GM18502 (cell line): ENCODE results near the gene SOS1.
"Not testable (repeated sequence)": the region's sequence is repeated elsewhere in the genome, so short reads cannot be mapped to it uniquely, and the experiment has no call there.

Experiments
- ATAC-seq: cut with Tn5 transposase; IDR thresholded peaks from one replicate; pipeline ENCODE4 v1.9.1; 2021; ENCODE audit warnings: mild to moderate bottlenecking; ENCODE audit not compliant: unreplicated experiment, poor library complexity

The SOS1 gene

DNA sequence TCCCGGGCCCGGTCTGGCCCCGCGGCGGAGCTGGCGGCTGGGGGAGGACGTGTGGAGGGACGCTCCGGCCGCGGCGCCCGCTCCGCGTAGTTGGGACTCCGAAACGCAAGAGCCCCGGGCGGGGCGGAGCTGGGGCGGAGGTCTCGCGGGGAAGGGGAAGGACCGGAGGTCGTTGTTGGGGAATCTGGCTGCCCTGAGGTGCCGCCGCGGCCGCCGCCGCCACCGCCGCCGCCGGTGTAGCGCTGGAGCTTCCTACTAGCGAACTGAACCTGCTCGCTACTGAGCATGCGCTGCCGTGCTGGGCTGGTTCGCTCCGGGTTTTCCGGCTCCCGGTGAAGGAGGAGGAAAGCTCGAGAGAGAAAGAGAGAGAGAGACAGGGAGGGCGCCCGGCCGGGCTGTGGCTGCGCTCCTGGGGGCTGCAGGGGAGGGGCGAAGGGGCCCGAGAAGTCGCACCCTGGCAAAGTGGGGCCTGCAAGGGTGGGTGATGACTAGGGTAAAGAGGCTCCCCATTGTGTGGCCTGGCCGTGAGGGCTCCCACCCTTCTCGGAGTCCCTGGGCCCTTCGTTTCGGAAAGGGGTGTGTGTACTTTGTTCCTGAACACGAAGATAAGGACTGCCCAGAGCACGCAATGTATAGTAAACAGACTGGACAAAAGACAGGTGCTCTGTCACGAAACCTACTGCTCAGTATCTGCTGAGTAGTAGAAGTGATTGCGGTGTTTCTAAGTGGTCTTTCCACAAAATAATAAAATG, at the start of gene SOS1:
Gene SOS1, minus strand, starts transcription at position 281 of the 752 bp plus-strand sequence. CDS start 629 bp downstream, outside the sequence.
- ATAC-seq: peak; percentile 54

DNA sequence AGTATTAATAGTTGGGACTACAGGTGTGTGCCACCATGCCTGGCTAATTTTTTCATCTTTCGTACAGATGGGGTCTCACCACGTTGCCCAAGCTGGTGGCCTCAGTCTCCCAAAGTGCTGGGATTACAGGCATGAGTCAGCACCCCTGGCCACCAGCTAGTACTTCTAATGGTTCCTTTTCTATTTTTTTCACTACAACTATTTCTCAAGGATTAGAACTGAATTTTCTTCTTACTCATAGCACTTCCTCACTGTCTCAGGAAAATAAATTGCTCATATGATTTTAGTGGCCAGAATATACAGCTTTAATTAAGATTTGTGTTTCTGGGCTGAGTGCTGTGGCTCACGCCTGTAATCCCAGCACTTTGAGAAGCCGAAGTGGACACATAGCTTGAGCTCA, 43.2 kb upstream of the SOS1 start:
- no peak for ATAC-seq

DNA sequence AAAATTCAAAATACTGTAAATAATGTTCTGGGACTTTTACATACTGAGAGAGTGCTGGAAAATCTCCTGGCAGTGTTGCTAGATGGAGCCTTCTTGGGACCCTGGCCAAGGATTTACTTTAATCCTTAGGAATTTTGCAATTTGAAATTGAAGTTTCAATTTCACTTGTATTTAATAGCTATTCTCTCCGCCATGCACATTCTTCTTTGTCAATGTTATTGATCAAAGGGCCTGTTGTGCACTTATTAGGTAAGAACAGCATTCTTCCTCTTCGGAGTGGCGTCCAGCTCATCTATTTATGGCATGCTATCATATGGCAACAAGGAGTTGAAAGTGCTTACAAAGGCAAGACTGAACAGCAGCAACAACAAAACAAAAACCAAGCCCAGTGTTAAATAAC, 40.1 kb upstream of the SOS1 start:
- ATAC-seq: no peak

DNA sequence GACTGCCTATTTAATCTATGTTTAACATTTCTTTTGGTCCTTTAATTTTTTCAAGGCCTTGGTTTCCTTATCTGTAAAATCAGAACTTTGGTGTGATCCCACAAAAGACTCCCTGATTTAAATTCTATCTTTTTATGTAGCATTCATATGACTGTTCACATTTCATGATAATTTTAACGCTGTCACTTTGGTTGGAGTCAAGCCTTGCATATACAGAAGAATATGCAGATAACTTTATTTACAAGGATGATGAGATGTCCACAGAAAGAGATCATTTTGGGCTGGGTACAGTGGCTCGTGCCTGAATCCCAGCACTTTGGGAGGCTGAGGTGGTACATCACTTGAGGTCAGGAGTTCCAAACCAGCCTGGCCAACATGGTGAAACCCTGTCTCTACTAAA, 38.4 kb upstream of the SOS1 start:
- ATAC-seq: no peak

DNA sequence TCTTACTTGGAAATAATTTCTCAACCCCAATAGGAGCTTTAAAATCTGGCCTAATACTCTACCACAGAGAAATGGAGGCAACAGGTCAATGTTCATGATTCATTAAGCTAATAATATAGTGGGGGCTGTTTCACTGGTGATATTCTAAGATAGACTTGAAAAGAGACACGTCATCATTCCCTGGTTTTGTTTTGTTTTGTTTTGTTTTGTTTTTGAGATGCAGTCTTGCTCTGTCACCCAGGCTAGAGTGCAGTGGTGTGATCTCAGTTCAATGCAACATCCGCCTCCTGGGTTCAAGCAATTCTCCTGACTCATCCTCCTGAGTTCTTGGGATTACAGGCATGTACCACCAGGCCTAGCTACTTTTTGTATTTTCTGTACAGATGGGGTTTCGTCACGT, 37.5 kb upstream of the SOS1 start:
- ATAC-seq: no peak

DNA sequence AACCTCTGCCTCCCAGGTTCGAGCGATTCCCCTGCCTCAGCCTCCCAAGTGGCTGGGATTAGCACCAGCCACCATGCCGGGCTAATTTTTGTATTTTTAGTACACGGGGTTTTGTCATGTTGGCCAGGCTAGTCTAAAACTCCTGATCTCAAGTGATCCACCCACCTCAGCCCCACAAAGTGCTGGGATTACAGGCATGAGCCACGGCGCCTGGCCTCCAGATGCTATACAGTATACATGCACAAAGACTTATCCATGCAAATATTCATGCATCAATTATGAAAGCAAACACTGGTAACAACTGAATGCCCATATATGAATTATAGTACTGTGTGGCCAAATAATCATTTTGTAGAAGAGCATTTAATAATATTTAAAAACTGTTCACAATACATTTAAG, 36.0 kb upstream of the SOS1 start:
- ATAC-seq: no peak

DNA sequence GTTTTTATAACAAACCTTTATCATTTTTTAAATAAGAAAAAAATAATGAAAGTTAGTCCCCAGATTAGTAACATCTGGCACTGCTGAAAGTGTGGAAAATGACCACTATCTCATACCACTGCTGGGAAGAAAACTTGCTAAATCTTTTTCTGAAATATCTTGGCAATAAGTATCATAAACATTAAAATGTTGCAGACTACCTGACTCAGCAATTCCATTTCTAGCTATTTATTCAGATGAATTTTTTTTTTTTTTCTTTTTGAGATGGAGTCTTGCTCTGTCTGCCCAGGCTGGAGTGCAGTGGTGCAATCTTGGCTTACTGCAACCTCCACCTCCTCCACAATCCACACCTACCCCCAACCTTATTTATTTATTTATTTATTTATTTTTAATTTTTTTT, 35.3 kb upstream of the SOS1 start:
- ATAC-seq: no peak

DNA sequence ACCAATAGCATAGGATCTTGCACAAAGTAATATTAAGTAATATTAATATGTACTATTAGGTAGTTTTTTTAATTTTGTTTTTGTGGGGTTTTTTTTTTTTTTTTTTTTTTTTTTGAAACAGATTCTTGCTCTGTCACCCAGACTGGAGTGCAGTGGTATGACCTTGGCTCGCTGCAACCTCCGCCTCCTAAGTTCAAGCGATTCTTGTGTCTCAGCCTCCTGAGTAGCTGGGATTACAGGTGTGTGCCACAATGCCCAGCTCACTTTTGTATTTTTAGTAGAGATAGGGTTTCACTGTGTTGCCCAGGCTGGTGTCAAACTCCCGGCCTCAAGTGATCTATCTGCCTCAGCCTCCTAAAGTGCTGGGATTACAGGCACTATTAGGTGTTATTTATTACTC, 34.7 kb upstream of the SOS1 start:
- not testable (repeated sequence) for ATAC-seq

DNA sequence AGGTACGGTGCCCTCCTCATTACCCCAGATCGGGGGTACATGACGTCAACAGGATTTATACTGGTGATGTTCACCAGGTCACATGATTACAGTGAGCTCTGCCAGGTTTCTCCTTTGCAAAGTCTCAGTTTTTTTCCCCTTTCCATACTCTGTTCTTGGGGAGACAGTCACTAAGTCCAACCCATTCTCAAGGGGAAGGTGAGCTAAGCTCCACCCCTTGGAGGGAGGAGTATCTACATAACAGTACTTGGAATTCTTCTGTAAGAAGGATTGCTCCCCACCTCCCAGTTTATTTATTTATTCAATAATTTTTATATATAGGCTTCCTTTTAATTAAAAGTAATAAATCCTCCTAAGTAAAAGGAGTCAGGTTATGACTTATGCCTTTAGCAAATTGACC, 34.1 kb upstream of the SOS1 start:
- ATAC-seq: no peak

DNA sequence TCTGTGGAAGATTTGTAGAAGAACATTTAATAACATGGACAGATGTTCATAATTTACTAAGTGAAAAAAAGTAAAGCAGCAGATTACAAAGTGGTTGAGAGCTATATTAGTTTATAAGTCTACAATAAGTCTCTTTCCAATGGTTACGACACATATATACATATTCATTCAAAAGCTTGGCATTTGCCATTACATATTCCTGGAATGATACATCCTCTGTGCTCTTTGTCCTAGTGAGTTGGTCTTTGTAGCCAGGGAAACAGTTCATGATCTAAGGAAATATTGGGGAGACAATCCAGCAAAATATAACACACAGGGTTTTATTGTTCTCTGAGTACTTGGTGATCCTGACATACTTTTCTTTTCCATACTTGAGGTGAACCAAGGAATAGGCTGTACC, 32.5 kb upstream of the SOS1 start:
- no peak for ATAC-seq

DNA sequence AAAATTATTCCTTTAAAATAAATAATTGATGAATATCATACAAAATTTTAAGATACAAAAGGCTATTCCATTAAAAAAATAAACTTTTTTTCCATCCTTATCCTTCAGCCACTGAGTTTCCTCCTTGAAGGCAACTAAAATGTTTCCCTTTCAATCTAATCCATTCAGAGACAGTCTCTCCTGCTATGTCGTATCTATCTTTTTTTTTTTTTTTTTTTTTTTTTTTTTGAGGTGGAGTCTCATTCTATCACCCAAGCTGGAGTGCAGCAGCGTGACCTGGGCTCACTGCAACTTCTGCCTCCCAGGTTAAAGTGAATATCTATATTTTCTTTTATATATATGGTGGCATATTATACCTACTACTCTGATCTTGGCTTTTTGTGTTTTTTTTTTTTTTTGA, 31.7 kb upstream of the SOS1 start:
- ATAC-seq: no peak

DNA sequence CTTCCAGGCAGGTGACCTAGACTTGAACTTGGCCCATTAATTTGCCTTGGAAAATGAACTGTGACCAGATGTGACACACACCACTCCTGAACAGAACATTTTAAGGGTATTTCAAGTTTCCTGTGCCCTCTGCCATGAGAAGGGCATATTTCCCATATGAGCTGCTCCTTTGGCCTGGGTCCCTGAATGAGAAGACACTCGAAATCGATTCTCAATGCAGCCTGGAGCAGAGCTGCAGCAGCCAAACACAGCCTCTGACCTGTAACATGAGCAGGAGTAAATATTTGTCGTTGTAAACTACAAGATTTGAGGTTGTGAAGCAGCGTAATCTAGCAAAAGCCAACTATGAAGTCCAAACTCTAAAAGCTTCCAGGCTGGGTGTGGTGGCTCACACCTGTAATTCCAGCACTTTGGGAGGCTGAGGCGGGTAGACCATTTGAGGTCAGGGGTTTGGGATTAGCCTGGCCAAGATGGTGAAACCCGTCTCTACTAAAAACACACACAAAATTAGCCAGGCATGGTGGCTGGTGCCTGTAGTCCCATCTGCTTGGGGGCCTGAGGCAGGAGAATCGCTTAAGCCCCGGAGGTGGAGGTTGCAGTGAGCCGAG, 30.1 kb upstream of the SOS1 start:
- no peak for ATAC-seq

DNA sequence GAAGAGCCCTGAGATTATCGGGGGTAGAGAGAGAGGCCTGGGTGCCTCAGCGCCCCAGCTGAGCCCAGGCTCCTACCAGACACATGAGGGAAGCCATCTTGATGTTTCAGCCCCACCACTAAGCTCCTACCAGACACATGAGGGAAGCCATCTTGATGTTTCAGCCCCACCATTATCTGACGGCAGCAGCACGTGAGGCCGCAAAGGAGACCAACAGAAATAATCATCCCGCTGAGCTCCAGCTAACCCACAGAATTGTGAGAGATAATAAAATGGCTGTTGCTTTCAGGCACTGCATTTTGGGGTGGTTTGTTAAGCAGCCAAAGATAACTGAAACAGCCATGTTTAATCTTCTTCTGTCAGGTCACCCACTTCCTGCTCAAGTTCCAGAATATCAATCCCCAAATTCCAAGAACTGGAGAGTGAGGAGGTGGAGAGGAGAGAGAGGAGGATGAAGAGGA, 29.3 kb upstream of the SOS1 start:
- no peak for ATAC-seq

DNA sequence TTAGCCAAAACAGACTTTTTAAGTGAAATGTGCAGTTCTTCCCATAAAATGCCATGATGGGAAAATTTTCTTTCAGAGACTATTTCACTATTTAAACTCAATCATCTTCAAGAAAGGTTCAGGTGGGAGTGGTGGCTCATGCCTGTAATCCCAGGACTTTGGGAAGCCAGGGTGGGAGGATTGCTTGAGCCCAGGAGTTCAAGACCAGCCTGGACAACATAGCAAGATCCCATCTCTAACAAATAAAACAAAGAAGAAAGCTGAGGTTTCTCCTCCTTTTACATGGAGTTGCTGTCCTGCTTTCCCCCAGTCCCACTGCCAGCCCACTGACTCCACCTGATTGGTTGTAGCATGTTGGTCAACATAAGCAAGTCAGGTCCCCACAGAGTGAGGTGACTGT, 25.8 kb upstream of the SOS1 start:
- ATAC-seq: no peak

DNA sequence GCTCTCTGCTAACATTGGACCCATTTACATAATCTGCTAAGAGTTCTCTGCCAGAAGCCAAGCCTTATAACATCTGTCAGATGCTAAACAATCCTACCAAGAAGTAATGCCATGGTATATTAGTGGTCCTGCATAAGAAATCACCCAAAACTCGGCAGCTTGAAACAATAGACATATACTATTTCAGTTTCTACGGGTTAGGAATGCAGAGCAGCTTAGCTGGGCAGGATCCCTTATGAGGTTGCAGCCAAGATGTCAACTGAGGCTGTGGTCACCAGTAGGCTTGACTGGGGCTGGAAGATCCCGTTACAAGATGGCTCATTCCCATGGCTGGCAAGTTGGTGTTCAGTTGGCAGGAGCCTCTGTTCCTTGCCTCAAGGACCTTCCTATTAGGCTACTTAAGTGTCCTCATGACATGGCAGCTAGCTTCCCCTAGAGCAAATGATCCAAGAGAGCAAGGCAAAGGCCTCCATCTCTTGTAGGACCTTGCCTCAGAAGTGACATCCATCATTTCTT, 25.1 kb upstream of the SOS1 start:
- ATAC-seq: no peak

DNA sequence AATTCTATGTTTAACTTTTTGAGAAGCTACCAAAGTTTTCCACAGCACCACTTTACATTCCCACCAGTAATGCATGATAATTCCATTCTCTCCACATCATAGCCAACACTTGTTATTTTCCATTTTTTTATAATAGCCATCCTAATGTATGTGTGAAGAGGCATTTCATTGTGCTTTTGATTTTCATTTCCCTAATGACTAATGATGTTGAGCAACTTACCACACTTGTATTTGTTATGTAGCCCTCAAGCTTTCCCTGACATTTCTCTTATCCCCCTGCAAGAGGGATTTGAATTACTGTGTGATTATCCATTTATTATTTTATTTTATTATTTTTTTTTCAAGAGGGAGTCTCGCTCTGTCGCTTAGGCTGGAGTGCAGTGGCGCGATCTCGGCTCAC, 23.6 kb upstream of the SOS1 start:
- no peak for ATAC-seq

DNA sequence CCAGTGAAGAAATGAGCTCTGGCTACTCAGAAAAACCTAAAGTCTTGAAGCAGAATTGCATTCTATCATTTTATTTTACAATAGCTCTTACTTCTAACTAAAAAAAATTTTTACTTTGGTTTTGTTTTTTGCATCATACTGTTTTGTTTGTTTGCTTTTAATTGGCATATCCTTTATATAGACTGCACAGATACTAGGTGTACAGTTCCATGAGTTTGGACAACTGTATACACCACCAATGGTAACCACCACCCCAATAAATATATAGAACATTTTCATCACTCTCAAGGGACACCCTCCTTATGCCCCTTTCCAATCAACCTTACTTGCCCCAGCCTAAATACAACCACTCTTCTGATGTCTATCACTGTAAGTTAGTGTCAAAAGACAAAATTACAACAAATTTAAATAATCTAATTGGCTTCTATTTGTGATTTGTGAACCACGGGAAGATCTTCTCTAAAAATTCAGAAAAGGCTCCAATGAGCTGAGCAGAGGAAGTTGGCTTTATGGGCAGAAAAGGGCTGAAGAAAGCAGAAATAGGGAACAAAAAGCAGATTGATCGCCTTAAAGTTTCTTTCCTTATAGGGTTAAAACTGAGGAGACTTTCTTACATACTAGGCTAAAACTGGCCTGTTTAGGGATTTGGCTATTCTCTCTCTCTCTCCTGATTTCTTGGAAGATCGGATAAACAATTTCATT, 22.2 kb upstream of the SOS1 start:
- no peak for ATAC-seq

DNA sequence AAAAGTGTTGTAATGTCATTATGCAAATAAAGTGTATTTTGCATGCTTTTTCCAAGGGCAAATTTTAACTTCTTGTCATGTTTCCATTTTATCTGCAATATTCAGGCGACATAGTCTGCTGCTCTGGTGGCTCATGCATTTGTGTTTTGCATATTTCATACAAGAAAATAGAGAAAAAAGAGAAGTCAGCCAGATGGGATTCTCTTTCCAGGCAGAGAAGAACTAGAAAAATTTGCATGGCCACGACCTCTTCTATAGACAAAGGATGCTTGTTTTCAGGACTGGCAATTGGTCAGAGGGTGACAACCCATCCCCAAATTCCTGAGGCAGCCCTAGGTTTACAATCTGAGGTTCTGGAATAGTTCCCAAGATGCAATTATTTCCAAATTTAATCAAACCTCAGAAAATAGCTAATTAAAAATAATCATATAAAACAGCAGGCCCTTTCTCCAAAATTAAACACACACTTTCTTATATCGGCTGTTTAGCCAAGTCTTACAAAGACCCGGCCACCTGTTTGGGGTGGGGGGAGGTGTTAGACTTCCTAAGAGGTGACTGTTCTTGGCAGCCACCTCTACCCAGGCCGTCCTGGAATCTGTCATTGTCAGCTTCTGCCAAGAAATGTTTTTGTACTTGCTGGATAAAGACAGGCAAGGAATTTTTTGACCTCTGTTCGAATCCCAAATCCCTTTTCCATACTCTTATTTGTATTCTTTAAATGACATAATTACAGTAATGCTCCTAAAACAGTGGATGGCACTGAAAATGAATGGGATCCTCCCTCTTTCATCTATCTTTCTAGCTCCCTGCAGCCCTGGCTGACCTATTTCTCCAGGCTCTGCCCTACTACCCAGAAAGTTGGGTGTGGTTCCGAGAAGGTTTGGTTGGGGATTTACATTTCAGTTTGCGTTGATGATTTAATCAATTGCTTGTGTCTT, 20.8 kb upstream of the SOS1 start:
- peak; percentile 71 for ATAC-seq

DNA sequence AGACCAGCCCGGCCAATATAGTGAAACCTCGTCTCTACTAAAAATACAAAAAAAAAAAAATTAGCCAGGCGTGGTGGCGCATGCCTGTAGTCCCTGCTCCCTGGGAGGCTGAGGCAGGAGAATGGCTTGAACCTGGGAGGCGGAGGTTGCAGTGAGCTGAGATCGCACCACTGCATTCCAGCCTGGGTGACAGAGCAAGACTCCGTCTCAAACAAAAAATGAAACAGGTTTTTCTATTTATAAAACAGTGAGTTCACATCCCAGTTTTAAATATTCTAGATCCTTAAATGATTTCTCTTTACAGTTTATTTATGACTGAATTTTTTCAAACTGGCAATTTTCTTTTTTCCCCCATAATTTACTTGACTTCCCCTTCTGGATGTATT, 20.1 kb upstream of the SOS1 start:
- not testable (repeated sequence) for ATAC-seq

DNA sequence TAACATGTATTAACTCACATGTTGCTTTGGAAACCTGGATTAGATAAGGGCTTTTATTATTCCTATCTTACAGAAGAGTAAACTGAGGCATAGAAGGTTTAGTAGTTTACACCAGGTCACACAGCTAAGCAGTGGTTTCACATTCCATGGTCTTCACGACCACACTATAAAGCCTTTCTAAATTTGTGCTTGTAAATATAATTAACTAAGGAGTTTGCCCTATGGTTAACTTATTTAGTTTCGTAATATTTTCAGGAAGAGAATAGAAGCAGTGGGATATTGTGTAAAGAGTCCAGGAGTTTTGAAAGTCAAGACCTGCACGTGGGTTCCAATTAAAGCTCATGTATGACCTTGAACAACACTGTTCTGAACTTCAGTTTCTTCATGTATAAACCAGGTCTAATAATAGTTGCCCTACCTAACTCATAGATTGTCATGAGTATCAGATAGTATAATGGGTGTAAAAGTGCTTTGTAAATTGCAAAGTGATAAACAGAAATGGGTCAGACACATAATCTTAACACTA, 19.5 kb upstream of the SOS1 start:
- ATAC-seq: no peak
